ENCODE measurements around the gene SDK2.
"Not testable (repeated sequence)": the region's sequence is repeated elsewhere in the genome, so short reads cannot be mapped to it uniquely, and the experiment has no call there.

The SDK2 gene

GRCh38 chr17:73498176-73498575 lies 146.1 kb downstream of the SDK2 start:
- no peak for FAIRE-seq

- FAIRE-seq: no peak
These were observed 146.5 kb downstream of the SDK2 start for GRCh38 chr17:73497721-73498120.

DNA sequence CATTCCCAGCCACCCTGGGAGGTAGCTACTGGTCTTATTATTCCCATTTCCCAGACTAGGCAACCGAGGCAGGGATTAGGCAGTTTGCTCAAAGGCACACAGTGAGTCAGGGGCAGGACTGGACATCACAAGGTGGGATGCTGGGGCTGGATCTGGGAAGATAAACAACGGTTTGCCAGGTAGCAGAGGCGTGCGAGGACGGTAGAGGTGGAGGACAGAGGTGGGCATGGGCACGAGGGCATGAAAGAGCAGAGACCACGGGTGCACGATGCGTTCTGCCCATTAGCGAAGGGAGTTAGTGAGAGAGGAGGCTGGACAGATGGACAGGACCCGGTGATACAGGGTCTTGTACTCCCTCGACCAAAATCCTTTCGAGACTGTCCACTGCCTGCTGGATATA lies 148.0 kb downstream of the SDK2 start:
- FAIRE-seq: no peak

DNA sequence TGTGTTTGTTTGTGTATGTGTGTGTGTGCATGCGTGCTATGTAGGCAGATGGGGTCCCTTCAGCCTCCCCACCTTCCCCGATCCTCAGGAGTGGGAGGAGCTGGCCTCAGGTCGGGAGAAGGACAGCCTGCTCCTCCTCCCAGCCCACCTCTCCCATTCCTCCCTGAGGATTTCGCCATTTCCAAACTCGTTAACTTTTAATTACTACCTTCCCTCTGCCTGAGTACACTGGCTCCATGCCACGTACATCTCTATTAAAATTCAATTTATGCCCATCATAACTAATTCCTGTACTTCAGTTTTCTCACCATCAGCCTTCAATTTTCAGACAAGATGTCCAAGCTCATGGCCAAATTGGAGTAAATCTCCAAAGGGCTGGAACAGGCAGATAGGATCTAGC lies 148.6 kb downstream of the SDK2 start:
- FAIRE-seq: no peak

GRCh38 chr17:73494950-73495349 lies 149.3 kb downstream of the SDK2 start:
- no peak for FAIRE-seq

DNA sequence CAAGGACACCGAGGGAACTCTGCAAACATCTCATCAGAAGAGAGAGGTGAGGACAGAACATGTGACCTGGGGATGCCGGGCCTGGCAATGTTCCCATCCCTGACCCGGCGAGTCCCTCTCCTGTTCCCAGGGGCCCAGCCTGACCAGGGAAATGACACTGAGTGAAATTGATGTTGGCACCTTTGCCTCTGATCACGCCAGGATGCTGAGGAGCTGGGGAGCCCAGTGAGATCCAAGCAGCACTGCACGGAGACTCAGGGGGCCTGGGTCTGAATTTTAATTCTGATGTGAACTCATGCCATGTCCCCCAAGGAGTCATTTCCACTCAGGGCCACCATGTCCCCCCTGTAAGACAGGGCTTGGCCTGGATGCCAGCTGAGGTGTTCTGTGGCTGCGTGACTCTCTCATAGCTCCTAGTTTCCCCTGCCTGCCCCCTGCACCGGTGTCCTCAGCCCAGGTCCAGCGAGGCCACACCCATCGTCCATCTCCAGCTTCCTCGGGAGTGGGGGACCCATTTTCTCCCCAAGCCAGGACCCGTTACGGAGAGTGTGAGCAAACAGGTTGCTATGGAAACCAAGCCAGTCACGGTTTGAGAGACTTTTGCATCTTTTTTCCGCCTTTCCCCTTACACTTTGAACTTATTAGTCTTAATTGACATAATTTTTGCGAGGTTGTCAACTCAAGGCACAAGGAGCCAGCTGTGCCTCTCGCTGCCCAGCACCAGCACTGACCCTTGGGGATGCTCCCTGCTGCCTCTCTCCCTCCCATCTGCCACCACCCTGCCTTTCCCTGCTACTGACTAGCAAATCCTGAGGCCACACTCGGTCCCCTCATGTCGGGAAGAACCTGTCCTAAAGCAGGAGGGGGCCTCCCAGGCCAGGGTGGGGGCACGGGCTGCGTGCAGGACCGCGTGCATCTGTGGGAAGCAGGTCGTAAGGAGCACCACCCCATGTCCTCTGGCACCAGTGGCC lies 150.0 kb downstream of the SDK2 start:
- FAIRE-seq: no peak

DNA sequence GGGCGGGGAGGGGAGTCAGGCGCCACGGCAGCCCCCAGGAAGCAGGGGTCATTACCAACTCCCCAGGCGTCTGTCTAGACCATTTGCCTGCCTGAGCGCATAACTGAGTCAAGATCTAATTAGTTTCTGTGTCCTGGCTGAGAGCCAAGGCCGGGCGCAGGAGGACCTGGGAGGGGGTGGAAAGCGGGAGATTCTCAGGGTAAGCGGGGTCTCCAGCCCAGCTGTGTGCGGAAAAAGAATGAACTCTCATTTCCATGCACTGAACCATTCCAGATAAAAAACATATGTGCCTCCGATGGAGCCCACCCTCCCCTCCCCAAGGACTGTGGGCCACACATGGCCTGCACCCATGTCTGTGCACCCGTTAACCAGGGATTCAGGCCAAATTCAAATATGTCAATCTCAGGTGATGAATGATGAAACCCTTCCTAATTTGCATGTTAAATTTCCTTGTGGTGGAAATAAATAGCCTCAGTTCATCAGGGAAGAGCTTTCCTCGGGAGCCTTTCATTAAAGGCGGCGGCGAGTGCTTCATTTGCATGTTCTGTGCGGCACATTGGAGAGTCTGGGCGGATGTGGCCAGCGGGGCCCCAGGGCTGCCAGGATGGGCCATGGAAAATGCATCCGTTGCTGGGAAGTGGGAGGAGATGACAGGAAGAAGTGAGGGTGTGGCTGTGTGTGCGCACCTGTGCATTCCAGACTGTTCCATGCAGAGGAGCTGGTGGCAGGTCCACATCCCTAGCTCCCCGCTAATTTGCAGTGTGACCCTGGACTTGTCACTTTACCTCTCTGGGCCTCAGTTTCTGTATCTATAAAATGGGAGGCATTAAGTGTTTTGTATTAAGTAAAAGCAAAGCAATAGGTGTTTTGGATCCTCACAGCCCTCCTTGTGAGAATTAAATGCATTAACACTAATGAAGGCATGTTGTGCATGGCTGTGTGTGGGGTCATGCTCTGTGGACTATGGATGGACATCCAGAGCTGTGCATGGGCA lies 151.1 kb downstream of the SDK2 start:
- no peak for FAIRE-seq

- no peak for FAIRE-seq
These were observed 152.0 kb downstream of the SDK2 start for GRCh38 chr17:73492125-73492820.

DNA sequence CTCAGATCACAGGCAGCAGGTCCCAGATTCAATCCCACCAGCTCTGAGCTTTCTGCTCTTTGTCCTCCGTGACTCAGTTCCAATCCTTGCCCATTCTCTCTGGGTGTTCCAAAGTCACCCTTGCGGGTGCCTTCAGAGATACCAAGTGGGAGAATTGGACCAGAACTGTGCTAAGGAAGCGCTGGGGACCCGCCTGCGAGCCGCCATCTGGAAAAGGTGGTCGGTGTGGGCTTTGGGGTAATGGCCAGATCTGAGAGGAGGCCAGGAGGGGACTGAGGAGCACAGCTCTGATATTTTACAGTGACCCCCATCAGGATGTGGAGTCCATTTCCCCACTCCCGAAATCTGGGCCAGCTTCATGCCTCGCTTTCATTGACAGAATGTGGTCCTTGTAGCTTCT lies 152.6 kb downstream of the SDK2 start:
- no peak for FAIRE-seq

DNA sequence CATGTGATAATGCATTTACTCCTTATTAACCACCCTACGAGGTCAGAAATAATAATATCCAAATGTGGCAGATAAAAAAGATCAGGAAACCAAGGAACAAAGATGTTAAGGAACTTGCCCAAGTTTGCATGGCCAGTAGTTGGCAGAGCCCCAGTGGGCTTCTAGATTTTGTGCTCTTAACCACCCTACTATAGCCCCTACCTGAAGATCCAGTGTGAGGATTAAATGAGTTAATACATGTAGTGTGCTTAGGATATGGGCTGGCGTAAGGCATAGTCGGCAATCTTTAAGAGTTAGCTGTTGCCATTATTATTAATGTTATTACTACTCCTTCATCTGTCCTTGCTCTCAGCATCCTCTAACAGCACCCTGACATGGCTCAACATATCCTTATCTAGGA lies 153.4 kb downstream of the SDK2 start:
- FAIRE-seq: no peak

DNA sequence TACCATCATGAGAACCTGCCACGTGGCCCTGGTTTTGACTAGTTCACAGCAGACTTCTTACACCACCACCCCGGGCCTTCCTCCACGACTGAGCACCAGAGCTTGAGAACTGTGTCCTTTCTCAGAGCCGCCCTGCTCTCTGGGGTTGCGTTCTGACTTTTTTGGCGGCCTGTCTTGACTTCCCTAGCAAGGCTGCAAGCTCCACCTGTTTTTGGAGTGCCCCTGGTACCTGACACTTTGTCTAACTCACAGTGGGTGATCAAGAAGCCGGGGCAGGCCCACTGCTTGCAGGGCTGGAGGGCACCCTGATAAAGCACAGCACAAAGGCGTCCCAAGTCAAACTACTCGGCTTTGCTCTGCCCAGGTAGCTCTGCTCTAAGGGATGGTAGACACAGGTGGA lies 154.3 kb downstream of the SDK2 start:
- FAIRE-seq: no peak

DNA sequence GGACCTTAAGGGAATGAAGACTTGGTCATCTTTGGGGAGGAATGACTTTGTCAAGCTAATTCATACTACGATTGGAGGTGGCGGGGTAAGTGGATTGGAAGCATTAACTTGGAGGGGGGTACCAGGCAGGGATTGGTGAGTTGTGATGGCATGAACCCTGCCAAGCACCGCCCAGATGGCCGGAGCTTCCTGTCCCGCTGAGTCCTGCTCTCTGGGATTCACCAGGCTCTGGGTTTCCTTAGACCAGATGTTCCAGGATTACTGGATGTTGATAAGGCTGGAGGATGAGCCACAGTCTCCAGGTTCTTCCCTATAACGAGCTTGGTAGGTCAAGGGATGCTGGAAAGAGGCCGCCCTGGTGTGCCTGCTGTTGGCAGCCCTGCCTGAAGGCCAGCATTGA lies 154.9 kb downstream of the SDK2 start:
- no peak for FAIRE-seq

DNA sequence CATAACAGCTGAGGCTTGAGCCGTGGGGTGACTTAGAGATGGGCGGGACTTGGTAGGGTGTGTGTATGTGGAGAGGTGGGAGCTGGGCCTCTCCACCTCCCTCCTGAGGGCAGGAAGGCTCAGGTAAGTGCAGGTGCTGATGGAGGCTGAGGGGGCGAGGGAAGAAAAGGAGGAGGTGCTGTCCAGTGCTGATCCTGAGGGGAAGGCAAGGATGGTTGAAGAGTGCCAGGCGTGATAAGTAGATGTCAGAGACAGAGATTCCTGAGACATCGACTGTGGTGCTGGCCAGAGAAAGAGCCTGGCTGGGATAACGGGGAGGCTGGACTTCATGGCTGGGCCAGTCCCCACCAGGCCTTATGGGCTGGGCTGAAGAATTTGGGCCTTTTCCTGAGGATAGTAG lies 159.1 kb downstream of the SDK2 start:
- no peak for FAIRE-seq

GRCh38 chr17:73482894-73483293 lies 161.4 kb downstream of the SDK2 start:
- no peak for FAIRE-seq

- no peak for FAIRE-seq
These were observed 162.0 kb downstream of the SDK2 start for GRCh38 chr17:73482251-73482716.

DNA sequence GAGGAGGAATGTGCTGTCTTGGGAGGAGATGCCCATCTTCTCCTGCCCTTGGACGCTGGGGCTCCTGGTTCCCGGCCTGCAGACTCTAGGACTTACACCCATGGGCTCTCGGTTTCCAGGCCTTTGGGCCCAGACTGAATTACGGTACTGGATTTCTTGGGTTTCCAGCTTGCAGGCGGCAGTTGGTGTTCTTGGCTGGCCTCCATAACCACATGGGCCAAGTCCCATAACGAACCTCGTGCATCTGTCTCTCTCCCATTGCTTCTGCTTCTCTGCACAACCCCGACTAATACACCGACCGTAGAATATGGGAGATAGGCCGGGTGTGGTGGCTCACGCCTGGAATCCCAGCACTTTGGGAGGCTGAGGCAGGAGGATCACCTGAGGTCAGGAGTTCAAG lies 162.6 kb downstream of the SDK2 start:
- no peak for FAIRE-seq

GRCh38 chr17:73480740-73481139 lies 163.5 kb downstream of the SDK2 start:
- no peak for FAIRE-seq

DNA sequence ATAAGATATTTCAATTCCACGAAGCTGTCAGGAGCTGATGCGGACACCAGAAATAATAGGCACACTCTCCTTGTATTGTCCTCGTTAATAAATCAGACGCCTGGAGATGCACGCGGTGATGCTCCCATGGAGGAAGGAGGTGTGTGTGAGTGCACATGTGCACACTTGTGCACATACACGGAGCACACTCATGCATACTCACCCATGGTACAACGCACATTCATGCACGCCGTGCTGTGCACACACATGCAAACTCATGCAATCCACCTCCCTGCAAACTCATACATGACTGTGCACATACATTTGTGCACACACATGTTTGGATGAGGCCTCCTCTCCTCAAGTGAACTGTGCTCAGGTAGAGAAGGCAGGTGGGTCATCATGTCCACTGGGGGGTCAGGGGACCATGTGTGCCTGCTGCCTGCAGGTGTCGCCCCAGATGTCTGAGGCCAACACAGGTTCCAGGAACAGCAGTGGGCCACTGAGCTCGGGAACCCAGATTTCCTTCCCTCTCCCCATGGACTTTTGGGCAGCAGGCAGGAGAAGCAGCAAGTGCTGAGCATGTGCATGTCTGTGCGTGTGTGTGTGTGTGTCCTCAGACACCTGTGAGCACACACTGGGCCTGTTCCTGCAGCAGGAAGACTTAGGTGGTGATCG lies 165.3 kb downstream of the SDK2 start:
- no peak for FAIRE-seq

- no peak for FAIRE-seq
These were observed 165.9 kb downstream of the SDK2 start for GRCh38 chr17:73478334-73478733.

GRCh38 chr17:73476890-73477350 lies 167.3 kb downstream of the SDK2 start:
- FAIRE-seq: no peak

DNA sequence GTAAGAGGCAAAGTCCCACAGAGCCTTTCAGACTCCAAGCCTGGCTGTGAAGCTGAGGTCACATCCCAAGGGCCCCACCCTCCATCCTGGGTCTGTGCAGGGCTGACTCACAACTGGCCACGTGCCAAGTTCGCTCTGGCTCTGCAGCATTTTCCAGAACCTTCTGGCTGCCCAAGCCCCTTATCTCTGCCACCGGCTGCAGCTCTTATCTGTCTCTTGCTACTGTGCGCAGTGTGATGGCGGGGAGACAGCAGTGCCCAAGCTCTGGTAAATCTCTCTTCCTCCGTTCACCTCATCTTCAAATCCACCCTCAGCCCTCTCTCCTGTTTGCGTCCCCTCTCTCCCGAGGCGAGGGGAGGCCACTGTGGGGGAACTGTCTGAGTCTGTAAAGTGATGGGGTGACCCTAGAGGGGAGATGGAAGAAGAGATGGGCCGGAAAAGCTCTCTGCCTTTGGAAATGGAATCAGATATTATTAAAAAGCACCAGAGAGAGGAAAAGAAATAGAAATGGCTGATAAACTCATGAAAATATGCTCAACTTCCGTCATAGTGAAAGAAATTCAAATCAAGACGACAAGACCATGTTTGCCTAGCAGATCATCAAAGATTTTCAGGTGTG lies 169.8 kb downstream of the SDK2 start:
- no peak for FAIRE-seq

- FAIRE-seq: not testable (repeated sequence)
These were observed 171.5 kb downstream of the SDK2 start for GRCh38 chr17:73472715-73473114.

Measured in islet of Langerhans (tissue), 1 donor.